GM18505 (cell line): ENCODE results near the gene MSANTD3.
"Not testable (repeated sequence)": the region's sequence is repeated elsewhere in the genome, so short reads cannot be mapped to it uniquely, and the experiment has no call there.

Experiments used
- ATAC-seq: cut with Tn5 transposase; IDR thresholded peaks from one replicate; pipeline ENCODE4 v1.9.1; 2021; ENCODE audit not compliant: unreplicated experiment
- POLR2A ChIP-seq: IDR thresholded peaks from 4 replicates; pipeline ENCODE4 v1.6.1; 2011; ENCODE audit warnings: borderline replicate concordance; ENCODE audit not compliant: insufficient read depth, insufficient read length; ENCODE audit errors: extremely low read depth

MSANTD3 gene

GRCh38 chr9:100437860-100438805 lies 11.2 kb downstream of the MSANTD3 start:
- TF ChIP-seq POLR2A: no peak
- peak; percentile 50 for ATAC-seq

- no peak for TF ChIP-seq POLR2A
- no peak for ATAC-seq
Measured at GRCh38 chr9:100440071-100440470, 13.1 kb downstream of the MSANTD3 start.

- ATAC-seq: not testable (repeated sequence)
Measured at GRCh38 chr9:100440487-100440886, 13.5 kb downstream of the MSANTD3 start.

- no peak for ATAC-seq
- TF ChIP-seq POLR2A: no peak
Measured at GRCh38 chr9:100441911-100442361, 15.0 kb downstream of the MSANTD3 start.

GRCh38 chr9:100443781-100444768 lies 17.1 kb downstream of the MSANTD3 start:
- no peak for ATAC-seq

GRCh38 chr9:100445161-100445902 lies 18.4 kb downstream of the MSANTD3 start:
- no peak for TF ChIP-seq POLR2A
- no peak for ATAC-seq

More at GRCh38 chr9:100443781-100444768, 17.1 kb downstream of the MSANTD3 start:
- no peak for TF ChIP-seq POLR2A

GRCh38 chr9:100445903-100446549 lies 19.1 kb downstream of the MSANTD3 start:
- no peak for ATAC-seq
- TF ChIP-seq POLR2A: no peak

- TF ChIP-seq POLR2A: no peak
- ATAC-seq: no peak
Measured at GRCh38 chr9:100447041-100447440, 20.1 kb downstream of the MSANTD3 start.

GRCh38 chr9:100448266-100448665 lies 21.3 kb downstream of the MSANTD3 start:
- no peak for ATAC-seq
- no peak for TF ChIP-seq POLR2A

- TF ChIP-seq POLR2A: no peak
- ATAC-seq: no peak
Measured at GRCh38 chr9:100449420-100449819, 22.5 kb downstream of the MSANTD3 start.

- no peak for ATAC-seq
- TF ChIP-seq POLR2A: no peak
Measured at GRCh38 chr9:100452894-100453293, 26.0 kb downstream of the MSANTD3 start.

- TF ChIP-seq POLR2A: no peak
- ATAC-seq: no peak
Measured at GRCh38 chr9:100455470-100455869, 28.5 kb downstream of the MSANTD3 start.
